Measurements from ENCODE around the gene PCIF1. TPM values are rescaled to one million over a fixed set of nuclear protein-coding genes. Genes with fewer than 3 reads are reported as not detected.

Gene PCIF1
- total and polyA plus RNA-seq, 9 of the 15 experiments (the other 6 are each of a cell fraction or from before 2014, with no cell fraction given): 5.8 to 29.4 (median 11.3) TPM

DNA sequence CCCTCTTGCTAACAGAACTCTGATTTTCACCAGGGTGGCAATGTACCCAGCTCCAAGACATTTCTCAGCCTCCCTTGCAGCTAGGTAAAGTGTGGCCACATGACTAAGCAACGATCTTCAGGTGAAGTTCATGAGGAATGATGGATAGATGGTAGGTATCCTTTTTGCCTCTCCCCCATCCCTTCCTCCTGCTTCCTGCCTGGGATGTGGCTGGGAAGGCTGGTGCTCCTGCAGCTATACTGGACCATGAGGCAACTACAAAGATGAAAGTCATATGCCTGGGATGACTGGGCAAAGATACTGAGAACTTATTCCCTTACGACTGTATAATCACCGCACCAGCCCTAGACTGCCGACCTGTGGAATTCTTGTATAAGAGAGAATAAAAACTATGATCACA, 24.1 kb downstream of the PCIF1 start (continued):
- TF ChIP-seq PTBP1 (IDR thresholded peaks at IDR 0.05; ENCODE audit: low read depth, low read length): peak; percentile 82; the same call in 1 of the 2 replicates
- TF ChIP-seq CBX1 (IDR thresholded peaks at IDR 0.05; ENCODE audit: low read depth): no peak
- peak; percentile 86 for TF ChIP-seq HLTF (IDR thresholded peaks at IDR 0.05)
- TF ChIP-seq, protein P1, sequence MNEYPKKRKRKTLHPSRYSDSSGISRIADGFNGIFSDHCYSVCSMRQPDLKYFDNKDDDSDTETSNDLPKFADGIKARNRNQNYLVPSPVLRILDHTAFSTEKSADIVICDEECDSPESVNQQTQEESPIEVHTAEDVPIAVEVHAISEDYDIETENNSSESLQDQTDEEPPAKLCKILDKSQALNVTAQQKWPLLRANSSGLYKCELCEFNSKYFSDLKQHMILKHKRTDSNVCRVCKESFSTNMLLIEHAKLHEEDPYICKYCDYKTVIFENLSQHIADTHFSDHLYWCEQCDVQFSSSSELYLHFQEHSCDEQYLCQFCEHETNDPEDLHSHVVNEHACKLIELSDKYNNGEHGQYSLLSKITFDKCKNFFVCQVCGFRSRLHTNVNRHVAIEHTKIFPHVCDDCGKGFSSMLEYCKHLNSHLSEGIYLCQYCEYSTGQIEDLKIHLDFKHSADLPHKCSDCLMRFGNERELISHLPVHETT (CRISPR knock-in tag; conservative IDR thresholded peaks at IDR 0.05 in 1 of 2, IDR thresholded peaks at IDR 0.05 in 1 of 2): no peak
- peak; percentile 50; the same call in 1 of the 2 replicates for TF ChIP-seq BCOR (IDR thresholded peaks at IDR 0.05)
- TF ChIP-seq, protein P2, sequence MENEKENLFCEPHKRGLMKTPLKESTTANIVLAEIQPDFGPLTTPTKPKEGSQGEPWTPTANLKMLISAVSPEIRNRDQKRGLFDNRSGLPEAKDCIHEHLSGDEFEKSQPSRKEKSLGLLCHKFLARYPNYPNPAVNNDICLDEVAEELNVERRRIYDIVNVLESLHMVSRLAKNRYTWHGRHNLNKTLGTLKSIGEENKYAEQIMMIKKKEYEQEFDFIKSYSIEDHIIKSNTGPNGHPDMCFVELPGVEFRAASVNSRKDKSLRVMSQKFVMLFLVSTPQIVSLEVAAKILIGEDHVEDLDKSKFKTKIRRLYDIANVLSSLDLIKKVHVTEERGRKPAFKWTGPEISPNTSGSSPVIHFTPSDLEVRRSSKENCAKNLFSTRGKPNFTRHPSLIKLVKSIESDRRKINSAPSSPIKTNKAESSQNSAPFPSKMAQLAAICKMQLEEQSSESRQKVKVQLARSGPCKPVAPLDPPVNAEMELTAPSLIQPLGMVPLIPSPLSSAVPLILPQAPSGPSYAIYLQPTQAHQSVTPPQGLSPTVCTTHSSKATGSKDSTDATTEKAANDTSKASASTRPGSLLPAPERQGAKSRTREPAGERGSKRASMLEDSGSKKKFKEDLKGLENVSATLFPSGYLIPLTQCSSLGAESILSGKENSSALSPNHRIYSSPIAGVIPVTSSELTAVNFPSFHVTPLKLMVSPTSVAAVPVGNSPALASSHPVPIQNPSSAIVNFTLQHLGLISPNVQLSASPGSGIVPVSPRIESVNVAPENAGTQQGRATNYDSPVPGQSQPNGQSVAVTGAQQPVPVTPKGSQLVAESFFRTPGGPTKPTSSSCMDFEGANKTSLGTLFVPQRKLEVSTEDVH (IDR thresholded peaks at IDR 0.05; ENCODE audit: low read depth, partially characterized antibody): no peak
- no peak for TF ChIP-seq POU5F1 (IDR thresholded peaks at IDR 0.05; ENCODE audit: borderline replicate concordance, low read depth, low read length, partially characterized antibody)
- TF ChIP-seq, protein P3, sequence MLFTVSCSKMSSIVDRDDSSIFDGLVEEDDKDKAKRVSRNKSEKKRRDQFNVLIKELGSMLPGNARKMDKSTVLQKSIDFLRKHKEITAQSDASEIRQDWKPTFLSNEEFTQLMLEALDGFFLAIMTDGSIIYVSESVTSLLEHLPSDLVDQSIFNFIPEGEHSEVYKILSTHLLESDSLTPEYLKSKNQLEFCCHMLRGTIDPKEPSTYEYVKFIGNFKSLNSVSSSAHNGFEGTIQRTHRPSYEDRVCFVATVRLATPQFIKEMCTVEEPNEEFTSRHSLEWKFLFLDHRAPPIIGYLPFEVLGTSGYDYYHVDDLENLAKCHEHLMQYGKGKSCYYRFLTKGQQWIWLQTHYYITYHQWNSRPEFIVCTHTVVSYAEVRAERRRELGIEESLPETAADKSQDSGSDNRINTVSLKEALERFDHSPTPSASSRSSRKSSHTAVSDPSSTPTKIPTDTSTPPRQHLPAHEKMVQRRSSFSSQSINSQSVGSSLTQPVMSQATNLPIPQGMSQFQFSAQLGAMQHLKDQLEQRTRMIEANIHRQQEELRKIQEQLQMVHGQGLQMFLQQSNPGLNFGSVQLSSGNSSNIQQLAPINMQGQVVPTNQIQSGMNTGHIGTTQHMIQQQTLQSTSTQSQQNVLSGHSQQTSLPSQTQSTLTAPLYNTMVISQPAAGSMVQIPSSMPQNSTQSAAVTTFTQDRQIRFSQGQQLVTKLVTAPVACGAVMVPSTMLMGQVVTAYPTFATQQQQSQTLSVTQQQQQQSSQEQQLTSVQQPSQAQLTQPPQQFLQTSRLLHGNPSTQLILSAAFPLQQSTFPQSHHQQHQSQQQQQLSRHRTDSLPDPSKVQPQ (CRISPR knock-in tag; IDR thresholded peaks at IDR 0.05; ENCODE audit: borderline replicate concordance): no peak
- TF ChIP-seq, protein P4, sequence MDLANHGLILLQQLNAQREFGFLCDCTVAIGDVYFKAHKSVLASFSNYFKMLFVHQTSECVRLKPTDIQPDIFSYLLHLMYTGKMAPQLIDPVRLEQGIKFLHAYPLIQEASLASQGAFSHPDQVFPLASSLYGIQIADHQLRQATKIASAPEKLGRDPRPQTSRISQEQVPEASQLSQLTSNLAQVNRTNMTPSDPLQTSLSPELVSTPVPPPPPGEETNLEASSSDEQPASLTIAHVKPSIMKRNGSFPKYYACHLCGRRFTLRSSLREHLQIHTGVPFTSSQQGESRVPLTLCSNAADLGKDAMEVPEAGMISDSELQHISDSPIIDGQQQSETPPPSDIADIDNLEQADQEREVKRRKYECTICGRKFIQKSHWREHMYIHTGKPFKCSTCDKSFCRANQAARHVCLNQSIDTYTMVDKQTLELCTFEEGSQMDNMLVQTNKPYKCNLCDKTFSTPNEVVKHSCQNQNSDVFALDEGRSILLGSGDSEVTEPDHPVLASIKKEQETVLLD (IDR thresholded peaks at IDR 0.05): no peak
- no peak for TF ChIP-seq ZBTB17 (CRISPR knock-in tag; IDR thresholded peaks at IDR 0.05)
- no peak for TF ChIP-seq LARP7 (IDR thresholded peaks at IDR 0.05)
- TF ChIP-seq, protein P5, sequence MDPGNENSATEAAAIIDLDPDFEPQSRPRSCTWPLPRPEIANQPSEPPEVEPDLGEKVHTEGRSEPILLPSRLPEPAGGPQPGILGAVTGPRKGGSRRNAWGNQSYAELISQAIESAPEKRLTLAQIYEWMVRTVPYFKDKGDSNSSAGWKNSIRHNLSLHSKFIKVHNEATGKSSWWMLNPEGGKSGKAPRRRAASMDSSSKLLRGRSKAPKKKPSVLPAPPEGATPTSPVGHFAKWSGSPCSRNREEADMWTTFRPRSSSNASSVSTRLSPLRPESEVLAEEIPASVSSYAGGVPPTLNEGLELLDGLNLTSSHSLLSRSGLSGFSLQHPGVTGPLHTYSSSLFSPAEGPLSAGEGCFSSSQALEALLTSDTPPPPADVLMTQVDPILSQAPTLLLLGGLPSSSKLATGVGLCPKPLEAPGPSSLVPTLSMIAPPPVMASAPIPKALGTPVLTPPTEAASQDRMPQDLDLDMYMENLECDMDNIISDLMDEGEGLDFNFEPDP (CRISPR knock-in tag; IDR thresholded peaks at IDR 0.05): no peak
- TF ChIP-seq ATF1 (CRISPR knock-in tag; IDR thresholded peaks at IDR 0.05): no peak
- TF ChIP-seq ATF1 (tag; IDR thresholded peaks at IDR 0.05): no peak
- TF ChIP-seq MCM2 (IDR thresholded peaks at IDR 0.05; ENCODE audit: low read depth): no peak
- TF ChIP-seq ZNF79 (CRISPR knock-in tag; IDR thresholded peaks at IDR 0.05; ENCODE audit: low read depth): no peak
- TF ChIP-seq KDM1A (IDR thresholded peaks at IDR 0.05): 0 out of 4 replicates have a peak, but pooled peaks of 1 of the 2 experiments have one; percentile 12
- TF ChIP-seq ZNF253 (CRISPR knock-in tag; conservative IDR thresholded peaks at IDR 0.05): no peak
- no peak for TF ChIP-seq HNRNPUL1 (IDR thresholded peaks at IDR 0.05; ENCODE audit: low read length)
- peak; percentile 70; the same call in 1 of the 2 replicates for TF ChIP-seq SMARCA5 (IDR thresholded peaks at IDR 0.05)
- no peak for TF ChIP-seq RFX1 (IDR thresholded peaks at IDR 0.05)
- TF ChIP-seq RAD51 (IDR thresholded peaks at IDR 0.05; ENCODE audit: borderline replicate concordance, low read depth): no peak

Measured in K562 (cell line).